HL-60 (cell line): ENCODE measurements around the gene ZDHHC17.

ENCODE experiments used
- POLR2AphosphoS5 ChIP-seq: IDR thresholded peaks from 2 replicates; pipeline ENCODE4 v1.6.1; 2012; ENCODE audit warnings: low read depth
- TF ChIP-seq, protein P1 (sequence below): IDR thresholded peaks from one replicate; pipeline ENCODE4 v1.5.1; 2011; ENCODE audit warnings: low read length, control low read depth, inconsistent platforms; ENCODE audit not compliant: insufficient read depth

DNA sequence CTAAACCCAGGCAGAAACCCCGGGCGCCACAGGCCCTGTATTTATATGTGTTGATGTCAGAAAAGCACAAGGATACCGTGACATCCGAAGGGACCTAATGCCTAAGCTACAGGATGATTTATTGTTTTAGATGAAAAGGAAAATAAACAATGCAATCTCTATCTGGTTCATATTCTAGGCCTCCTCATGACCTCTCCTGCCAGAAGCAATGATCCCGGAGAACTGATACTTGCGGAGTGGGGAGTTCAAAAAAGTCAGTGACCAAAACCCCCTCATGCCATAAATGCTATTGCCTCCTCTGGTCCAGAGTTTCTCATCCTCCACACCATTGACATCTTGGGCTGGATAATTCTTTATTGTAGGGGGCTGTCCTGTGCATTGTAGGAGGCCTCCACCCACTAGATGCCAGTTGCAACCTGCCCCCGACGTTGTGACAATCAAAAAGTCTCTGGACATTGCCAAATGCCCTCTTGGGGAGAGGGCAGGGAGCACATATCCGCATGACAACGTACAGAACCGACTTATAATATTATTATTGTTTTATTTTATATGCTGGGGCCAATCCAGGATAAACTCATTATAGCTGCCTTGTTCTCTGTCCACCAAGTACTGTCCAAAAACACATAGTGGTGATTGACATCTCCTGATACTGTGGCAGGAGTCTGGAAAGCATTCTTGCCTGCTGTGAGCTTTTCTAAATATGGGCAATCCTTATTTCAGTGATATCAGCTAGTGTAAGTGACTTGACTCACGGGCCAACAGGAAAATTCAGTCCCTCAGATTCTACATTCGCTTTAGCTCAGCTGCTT is 116.0 kb downstream of the ZDHHC17 start:
- TF ChIP-seq, protein P1, sequence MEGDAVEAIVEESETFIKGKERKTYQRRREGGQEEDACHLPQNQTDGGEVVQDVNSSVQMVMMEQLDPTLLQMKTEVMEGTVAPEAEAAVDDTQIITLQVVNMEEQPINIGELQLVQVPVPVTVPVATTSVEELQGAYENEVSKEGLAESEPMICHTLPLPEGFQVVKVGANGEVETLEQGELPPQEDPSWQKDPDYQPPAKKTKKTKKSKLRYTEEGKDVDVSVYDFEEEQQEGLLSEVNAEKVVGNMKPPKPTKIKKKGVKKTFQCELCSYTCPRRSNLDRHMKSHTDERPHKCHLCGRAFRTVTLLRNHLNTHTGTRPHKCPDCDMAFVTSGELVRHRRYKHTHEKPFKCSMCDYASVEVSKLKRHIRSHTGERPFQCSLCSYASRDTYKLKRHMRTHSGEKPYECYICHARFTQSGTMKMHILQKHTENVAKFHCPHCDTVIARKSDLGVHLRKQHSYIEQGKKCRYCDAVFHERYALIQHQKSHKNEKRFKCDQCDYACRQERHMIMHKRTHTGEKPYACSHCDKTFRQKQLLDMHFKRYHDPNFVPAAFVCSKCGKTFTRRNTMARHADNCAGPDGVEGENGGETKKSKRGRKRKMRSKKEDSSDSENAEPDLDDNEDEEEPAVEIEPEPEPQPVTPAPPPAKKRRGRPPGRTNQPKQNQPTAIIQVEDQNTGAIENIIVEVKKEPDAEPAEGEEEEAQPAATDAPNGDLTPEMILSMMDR = no peak
- no peak for TF ChIP-seq POLR2AphosphoS5
